SK-N-SH (cell line): Measurements from ENCODE around the gene UGT1A7.

Experiments
- ELF1 ChIP-seq: IDR thresholded peaks from 2 replicates; pipeline ENCODE4 v1.4.0; 2012
- EP300 ChIP-seq, 2 experiments: IDR thresholded peaks; 2 replicates each; pipeline versions ENCODE4 v1.4.0 to v1.6.1; 2012; ENCODE audit warnings: borderline replicate concordance in 1 of 2, low read depth in 1 of 2, low read length in 1 of 2
- EZH2phosphoT487 ChIP-seq: fragments of 200-600 bp; sonication (generic); IDR thresholded peaks from 2 replicates; pipeline ENCODE4 v1.6.1; 2017; ENCODE audit warnings: low read depth, mixed run types, mild to moderate bottlenecking, antibody characterized with exemption, moderate library complexity, borderline replicate concordance
- GABPA ChIP-seq: IDR thresholded peaks from 2 replicates; pipeline ENCODE4 v1.4.0; 2012; ENCODE audit warnings: low read depth, mild to moderate bottlenecking
- JUND ChIP-seq: IDR thresholded peaks from 2 replicates; pipeline ENCODE4 v1.4.0; 2012
- NRF1 ChIP-seq: IDR thresholded peaks from 2 replicates; pipeline ENCODE4 v1.6.1; 2012; ENCODE audit warnings: low read depth, mild to moderate bottlenecking, low read length
- RFX5 ChIP-seq: IDR thresholded peaks from 2 replicates; pipeline ENCODE4 v1.6.1; 2012; ENCODE audit warnings: mild to moderate bottlenecking, improper control_type of control experiment, low read length
- TF ChIP-seq, protein P1 (sequence below): fragments of 200-600 bp; sonication (generic); IDR thresholded peaks from 2 replicates; pipeline ENCODE4 v1.6.1; 2017; ENCODE audit warnings: antibody characterized with exemption, mild to moderate bottlenecking, moderate library complexity
- TF ChIP-seq, protein P2 (sequence below): IDR thresholded peaks from 2 replicates; pipeline ENCODE4; 2012
- TF ChIP-seq, protein P3 (sequence below): IDR thresholded peaks from 2 replicates; pipeline ENCODE4 v1.4.0; 2012; ENCODE audit warnings: low read depth, borderline replicate concordance

DNA sequence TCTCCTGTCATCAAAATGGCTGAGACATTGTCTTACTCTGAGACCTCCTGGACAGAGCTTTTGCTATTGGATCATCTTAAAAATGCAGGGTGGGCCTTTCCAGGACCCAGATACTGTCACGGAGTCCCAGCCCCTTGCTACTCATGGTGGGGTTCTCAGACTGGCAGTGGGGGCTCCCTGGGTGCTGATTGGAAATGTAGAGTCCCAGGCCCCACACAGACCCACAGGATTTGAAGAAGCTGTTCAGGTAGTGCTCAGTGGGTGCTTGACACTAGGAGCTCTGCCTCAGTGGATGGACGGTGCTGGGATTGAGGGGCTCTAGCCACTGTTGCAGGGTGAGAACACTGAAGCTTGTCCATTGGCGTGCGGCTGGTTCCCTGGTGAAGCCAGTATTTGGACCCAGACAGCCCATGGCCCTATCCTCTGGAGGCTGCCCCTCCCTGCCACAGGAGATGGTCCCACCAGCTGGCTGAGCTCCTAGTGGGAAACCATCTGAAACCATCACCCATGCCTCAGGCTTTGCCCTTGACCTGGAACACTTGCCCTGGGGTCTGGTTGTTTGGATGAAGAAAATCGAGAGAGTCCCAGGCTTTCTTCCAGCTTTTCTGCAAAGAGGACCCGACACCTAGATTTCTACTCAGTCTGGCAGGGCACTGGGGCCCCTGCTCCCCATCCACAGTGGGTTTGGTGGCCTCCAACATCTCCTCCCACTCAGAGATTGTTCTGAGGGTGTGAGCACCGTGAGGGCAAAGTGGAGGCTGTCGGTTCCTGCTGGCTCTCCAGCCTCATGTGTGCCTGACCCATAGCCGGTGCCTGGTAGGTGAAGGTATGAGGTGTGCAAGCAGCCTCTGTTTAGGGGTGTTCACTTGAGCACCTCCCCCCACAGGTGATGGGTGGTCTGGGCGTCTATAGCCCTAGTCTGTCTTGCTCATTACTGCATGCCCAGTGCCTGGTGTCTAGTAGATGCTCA is 126.5 kb downstream of the UGT1A7 start:
- TF ChIP-seq, protein P1, sequence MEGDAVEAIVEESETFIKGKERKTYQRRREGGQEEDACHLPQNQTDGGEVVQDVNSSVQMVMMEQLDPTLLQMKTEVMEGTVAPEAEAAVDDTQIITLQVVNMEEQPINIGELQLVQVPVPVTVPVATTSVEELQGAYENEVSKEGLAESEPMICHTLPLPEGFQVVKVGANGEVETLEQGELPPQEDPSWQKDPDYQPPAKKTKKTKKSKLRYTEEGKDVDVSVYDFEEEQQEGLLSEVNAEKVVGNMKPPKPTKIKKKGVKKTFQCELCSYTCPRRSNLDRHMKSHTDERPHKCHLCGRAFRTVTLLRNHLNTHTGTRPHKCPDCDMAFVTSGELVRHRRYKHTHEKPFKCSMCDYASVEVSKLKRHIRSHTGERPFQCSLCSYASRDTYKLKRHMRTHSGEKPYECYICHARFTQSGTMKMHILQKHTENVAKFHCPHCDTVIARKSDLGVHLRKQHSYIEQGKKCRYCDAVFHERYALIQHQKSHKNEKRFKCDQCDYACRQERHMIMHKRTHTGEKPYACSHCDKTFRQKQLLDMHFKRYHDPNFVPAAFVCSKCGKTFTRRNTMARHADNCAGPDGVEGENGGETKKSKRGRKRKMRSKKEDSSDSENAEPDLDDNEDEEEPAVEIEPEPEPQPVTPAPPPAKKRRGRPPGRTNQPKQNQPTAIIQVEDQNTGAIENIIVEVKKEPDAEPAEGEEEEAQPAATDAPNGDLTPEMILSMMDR: no peak
- TF ChIP-seq JUND (no peak), EP300 (IDR thresholded peaks at IDR 0.05; ENCODE audit: borderline replicate concordance in 1 of 2, low read depth in 1 of 2, low read length in 1 of 2) (no peak), ELF1 (no peak), NRF1 (no peak), EZH2phosphoT487 (no peak), RFX5 (no peak), GABPA (no peak)
- TF ChIP-seq, protein P2, sequence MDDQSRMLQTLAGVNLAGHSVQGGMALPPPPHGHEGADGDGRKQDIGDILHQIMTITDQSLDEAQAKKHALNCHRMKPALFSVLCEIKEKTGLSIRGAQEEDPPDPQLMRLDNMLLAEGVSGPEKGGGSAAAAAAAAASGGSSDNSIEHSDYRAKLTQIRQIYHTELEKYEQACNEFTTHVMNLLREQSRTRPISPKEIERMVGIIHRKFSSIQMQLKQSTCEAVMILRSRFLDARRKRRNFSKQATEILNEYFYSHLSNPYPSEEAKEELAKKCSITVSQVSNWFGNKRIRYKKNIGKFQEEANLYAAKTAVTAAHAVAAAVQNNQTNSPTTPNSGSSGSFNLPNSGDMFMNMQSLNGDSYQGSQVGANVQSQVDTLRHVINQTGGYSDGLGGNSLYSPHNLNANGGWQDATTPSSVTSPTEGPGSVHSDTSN: no peak
- TF ChIP-seq, protein P3, sequence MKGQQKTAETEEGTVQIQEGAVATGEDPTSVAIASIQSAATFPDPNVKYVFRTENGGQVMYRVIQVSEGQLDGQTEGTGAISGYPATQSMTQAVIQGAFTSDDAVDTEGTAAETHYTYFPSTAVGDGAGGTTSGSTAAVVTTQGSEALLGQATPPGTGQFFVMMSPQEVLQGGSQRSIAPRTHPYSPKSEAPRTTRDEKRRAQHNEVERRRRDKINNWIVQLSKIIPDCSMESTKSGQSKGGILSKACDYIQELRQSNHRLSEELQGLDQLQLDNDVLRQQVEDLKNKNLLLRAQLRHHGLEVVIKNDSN: no peak
